Activated CD8-positive, alpha-beta T cell treated with anti-CD3 and anti-CD28 coated beads, Interleukin-2, amount 10 ng/mL, durations not matched to agents 7 days and 5 days (primary cell): ENCODE data around the gene PFKFB1. TPM values are rescaled to one million over a fixed set of nuclear protein-coding genes. Genes with fewer than 3 reads are reported as not detected.

Experiments used
- ATAC-seq: fragments of 150-1000 bp; cut with Tn5 transposase; one replicate; pipeline ENCODE4 v1.10.0; 2021; ENCODE audit warnings: moderate library complexity
- CTCF ChIA-PET: fragments of 350-600 bp; sonication (Branson Sonifier 250); formaldehyde crosslinking; loops from one replicate; lab custom pipeline; 2021; ENCODE audit warnings: antibody characterized with exemption; lab: Charles Lee
- POLR2A ChIA-PET: fragments of 350-600 bp; sonication (Branson Sonifier 250); formaldehyde crosslinking; loops from one replicate; lab custom pipeline; 2021; ENCODE audit warnings: antibody characterized with exemption; lab: Charles Lee
- DNase-seq: peaks from one replicate; pipeline ENCODE4 v3.0.0-alpha.2; 2020
- H3K27ac Mint-ChIP-seq: one replicate; pipeline ENCODE4 v1.8.0; 2021; ENCODE audit warnings: mild to moderate bottlenecking, mixed read lengths
- H3K27me3 Mint-ChIP-seq: one replicate; pipeline ENCODE4 v1.8.0; 2021; ENCODE audit warnings: low read depth, mixed read lengths
- H3K36me3 Mint-ChIP-seq: one replicate; pipeline ENCODE4 v1.8.0; 2021; ENCODE audit warnings: low read depth, mixed read lengths
- H3K4me1 Mint-ChIP-seq: one replicate; pipeline ENCODE4 v1.8.0; 2021; ENCODE audit warnings: low read depth, mixed read lengths
- H3K4me3 Mint-ChIP-seq: one replicate; pipeline ENCODE4 v1.8.0; 2021; ENCODE audit warnings: mild to moderate bottlenecking, mixed read lengths
- H3K9me3 Mint-ChIP-seq: one replicate; pipeline ENCODE4 v1.8.0; 2022; ENCODE audit warnings: mixed read lengths; ENCODE audit not compliant: insufficient read depth
- total RNA-seq, 2 experiments: library from RNA; stranded (reverse); gene quantifications; one replicate each; pipeline ENCODE4 v1.2.3, GENCODE V29; 2021

PFKFB1 gene
- total RNA-seq: under 1 TPM; 0.44 to 0.61 TPM

DNA sequence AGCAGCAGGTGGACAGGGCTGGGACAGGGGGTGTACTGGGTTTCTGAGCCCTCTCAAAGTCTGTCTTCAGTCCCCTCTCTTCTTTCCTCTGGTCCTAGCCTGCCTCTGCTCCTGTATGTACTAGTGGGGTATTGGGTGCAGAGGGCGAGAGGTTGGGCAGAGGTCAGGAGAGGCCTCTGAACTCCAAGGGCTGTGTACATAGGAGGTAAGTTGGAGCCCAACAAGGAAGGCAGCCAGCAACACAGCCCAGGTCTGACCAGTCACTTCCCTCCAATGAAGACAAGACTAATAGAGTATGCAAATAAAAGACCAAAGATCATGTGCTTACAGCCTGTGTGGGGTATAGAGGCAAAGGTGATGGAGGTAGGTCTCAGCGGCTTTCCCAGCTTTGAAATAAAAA is at the start of gene PFKFB1:
Gene PFKFB1, minus strand, starts transcription at position 90 of the 400 bp plus-strand sequence. CDS start 181 bp downstream, outside the sequence.
- ATAC-seq: no peak
- ChIA-PET CTCF (no interaction called here), POLR2A (no interaction called here)
- Mint-ChIP-seq H3K9me3 (no peaks in the 10 kb centered on the region), H3K4me1 (peaks cover 2% of the 10 kb centered on the region), H3K4me3 (no peak within 1 kb of the TSS), H3K27ac (no peak within 1 kb of the TSS), H3K36me3 (no peaks in the 10 kb centered on the region), H3K27me3 (no peaks in the 10 kb centered on the region)
- DNase-seq: no peak

DNA sequence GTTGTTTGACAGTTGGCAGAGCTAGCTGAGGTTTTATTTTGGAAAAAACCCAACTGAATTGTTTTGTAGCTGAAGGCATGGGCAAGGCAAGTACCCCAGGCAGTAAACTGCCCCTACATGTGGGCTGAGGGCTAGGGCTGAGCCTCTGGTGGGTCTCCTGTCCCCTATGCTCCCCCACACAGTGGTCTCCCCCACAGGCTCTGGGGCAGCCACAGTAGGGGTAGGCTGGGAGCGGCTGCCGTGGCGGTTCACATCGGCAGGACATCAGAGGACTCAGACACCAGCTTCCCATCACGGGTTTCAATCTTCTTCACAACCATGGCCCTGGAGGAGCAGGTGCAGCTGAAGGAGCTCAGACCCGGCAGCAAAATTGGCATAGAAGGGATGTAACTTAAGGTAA is 47.5 kb upstream of the PFKFB1 start:
- CTCF ChIA-PET: no interaction called here
- ATAC-seq: no peak
- no peak overlapping the region for H3K27ac Mint-ChIP-seq

DNA sequence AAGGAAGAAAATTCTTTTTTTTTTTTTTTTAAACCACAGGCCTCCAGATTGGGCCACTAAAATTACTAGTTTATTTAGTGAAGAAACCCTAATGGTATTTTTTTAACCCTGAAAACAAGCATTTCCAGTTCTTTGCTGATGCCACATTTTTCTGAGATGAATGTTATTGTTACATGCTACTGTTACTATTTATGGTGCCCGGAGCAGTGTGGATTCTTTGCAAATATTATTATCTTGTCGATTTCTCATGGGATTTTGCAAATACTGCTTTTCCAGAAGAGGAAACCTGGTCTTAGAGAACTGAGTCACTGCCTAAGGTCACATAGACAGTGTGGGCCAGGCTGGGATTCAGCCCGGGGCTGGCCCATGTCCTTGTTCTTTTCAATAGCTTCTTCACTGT is 45.5 kb upstream of the PFKFB1 start:
- H3K4me1 Mint-ChIP-seq: no peaks in the 10 kb centered on the region
- H3K36me3 Mint-ChIP-seq: no peaks in the 10 kb centered on the region
- no peak overlapping the region for H3K27ac Mint-ChIP-seq
- H3K4me3 Mint-ChIP-seq: no peak overlapping the region
- ATAC-seq (no peak), DNase-seq (no peak)
- no peaks in the 10 kb centered on the region for H3K9me3 Mint-ChIP-seq
- no peaks in the 10 kb centered on the region for H3K27me3 Mint-ChIP-seq
- CTCF ChIA-PET: no interaction called here
- POLR2A ChIA-PET: no interaction called here

More for the DNA sequence above, 47.5 kb upstream of the PFKFB1 start:
- Mint-ChIP-seq H3K4me1 (no peaks in the 10 kb centered on the region), H3K9me3 (no peaks in the 10 kb centered on the region), H3K27me3 (no peaks in the 10 kb centered on the region), H3K36me3 (no peaks in the 10 kb centered on the region), H3K4me3 (no peak overlapping the region)
- POLR2A ChIA-PET: no interaction called here
- no peak for DNase-seq

DNA sequence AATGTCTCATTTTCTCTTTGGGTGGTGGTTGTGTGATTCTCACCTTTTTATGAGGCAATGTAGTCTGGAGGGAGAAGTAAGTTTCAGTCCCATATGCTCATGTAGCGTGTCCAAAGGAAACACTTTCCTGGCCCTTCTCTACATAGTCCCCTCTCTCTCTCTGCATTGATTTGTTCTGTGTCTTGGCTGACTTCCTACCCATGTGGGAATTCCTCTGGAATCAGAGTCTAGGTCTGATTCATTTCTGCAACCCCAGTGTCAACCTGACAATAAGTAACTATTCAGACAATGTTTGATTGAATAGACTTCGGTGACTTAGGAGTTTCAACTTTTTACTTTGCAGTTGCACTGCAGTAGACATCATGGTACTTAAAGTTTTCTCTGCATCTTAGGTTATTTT is 39.4 kb upstream of the PFKFB1 start:
- Mint-ChIP-seq H3K4me1 (no peaks in the 10 kb centered on the region), H3K9me3 (no peaks in the 10 kb centered on the region), H3K4me3 (no peak overlapping the region), H3K27ac (no peak overlapping the region), H3K27me3 (no peaks in the 10 kb centered on the region), H3K36me3 (no peaks in the 10 kb centered on the region)
- ATAC-seq: no peak
- ChIA-PET POLR2A (no interaction called here), CTCF (no interaction called here)
- DNase-seq: no peak

DNA sequence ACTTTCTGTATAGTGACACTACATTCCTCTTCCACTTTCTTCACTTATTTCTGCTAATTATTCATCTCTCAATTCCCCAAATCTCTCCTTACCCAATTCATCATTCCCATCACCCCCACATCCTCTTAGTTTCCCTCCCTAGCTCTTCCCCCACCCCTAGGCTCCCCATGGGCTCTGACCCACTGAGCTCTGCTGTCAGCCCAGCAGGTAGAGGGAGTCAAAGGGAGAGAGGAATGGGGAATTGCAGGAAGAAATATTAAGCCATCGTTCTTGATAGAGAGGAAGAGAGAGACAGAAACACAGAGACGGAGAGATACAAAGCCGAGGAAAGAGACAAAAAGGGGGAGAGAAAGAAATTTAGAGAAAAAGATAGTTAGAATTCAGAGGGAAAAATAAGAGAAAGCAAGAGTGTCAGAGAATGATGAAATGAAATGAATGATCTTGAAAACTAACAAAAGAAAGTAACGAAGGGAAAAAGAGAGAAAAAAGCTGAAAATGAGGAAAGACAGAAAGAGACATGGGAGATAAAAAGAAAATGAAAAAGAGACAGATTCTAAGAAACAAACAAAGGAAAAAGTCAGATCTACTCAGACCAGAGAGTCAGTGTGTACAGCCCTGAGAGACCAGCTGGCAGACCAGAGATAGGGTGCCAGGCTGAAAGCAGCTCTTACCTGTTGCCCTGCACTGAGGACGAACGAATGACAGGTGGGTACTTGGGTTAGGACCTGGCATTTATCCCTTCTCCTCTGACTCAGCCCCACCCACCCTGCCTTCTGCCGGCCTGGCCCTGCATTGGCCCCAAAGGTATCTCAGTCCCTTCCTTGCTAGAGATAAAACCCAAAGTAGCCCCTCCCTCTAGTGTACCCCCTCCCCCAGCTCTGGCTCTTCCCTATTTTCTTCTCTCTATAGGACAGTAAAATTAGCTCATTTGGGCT is 36.5 kb upstream of the PFKFB1 start, which contains the start of gene ALAS2:
Gene ALAS2, minus strand, starts transcription at position 707 of the 935 bp plus-strand sequence. CDS start 4,977 bp downstream, outside the sequence.
- H3K9me3 Mint-ChIP-seq: no peaks in the 10 kb centered on the region
- no peak within 1 kb of the TSS for H3K27ac Mint-ChIP-seq
- H3K4me3 Mint-ChIP-seq: no peak within 1 kb of the TSS
- ATAC-seq: no peak
- ChIA-PET POLR2A (no interaction called here), CTCF (no interaction called here)
- no peaks in the 10 kb centered on the region for H3K27me3 Mint-ChIP-seq
- DNase-seq: no peak
- H3K4me1 Mint-ChIP-seq: no peaks in the 10 kb centered on the region
- no peaks in the 10 kb centered on the region for H3K36me3 Mint-ChIP-seq

DNA sequence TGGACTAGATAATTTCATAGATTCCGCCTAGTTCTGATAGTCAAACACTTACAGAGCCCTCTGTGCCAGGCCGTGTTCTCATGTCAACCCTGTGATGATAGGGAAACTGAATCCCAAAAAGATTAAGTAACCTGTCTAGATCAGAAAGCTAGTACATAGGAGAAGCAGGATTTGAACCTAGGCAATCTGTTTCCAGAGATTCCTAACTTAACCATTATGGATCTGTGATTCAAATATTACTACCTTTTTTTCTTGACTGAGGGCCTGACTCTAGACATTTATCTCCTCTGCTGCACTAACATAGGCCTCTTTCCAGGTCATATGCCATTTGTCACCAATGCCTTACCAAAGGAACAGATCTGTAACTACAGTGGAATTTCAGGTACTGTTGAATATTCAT is 35.3 kb upstream of the PFKFB1 start:
- H3K36me3 Mint-ChIP-seq: no peaks in the 10 kb centered on the region
- H3K4me3 Mint-ChIP-seq: no peak overlapping the region
- DNase-seq: no peak
- H3K9me3 Mint-ChIP-seq: no peaks in the 10 kb centered on the region
- ChIA-PET CTCF (no interaction called here), POLR2A (no interaction called here)
- no peak for ATAC-seq
- no peak overlapping the region for H3K27ac Mint-ChIP-seq
- no peaks in the 10 kb centered on the region for H3K27me3 Mint-ChIP-seq
- H3K4me1 Mint-ChIP-seq: no peaks in the 10 kb centered on the region

DNA sequence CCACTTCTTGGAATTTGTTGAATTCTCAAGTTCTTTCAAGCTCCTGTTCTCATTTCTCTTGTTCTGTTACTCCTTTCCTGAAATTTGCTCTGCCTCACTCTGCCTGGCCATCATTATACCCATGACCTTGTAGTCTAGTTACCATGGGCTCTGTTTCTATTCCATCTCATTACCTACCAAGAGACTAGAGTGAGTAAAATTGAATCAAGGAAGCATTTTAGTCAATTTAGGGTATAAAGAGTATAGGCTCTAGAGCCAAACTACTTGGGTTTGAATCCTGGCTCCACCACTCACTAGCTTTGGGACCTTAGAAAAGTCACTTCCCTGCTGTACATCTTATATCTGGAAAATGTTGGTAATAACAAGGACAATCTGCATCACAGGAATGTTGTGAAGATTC is 34.6 kb upstream of the PFKFB1 start:
- Mint-ChIP-seq H3K27me3 (no peaks in the 10 kb centered on the region), H3K36me3 (no peaks in the 10 kb centered on the region), H3K9me3 (no peaks in the 10 kb centered on the region), H3K4me1 (no peaks in the 10 kb centered on the region), H3K27ac (no peak overlapping the region), H3K4me3 (no peak overlapping the region)
- ATAC-seq (no peak), DNase-seq (no peak)
- CTCF ChIA-PET: no interaction called here
- POLR2A ChIA-PET: no interaction called here

DNA sequence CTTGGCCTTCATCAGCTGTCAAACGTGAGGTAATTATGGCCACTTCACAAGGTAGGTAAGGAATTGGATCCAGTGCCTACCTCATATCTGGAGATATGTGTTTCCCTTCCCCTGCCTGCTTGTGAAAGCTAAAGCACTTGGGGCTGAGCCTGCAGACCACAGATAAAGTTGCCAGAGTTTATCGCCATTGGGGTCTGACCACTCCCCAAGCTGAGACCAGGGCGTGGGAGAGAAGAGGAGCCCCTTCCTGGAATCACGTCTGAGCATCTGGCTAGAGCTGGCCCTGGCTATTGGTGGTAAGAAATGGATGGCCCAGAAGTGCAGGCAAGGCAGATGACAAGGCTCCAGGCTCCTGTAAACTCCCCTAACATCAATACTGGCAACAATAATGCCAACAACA is 34.1 kb upstream of the PFKFB1 start:
- ATAC-seq (no peak), DNase-seq (no peak)
- no peaks in the 10 kb centered on the region for H3K36me3 Mint-ChIP-seq
- no peaks in the 10 kb centered on the region for H3K9me3 Mint-ChIP-seq
- CTCF ChIA-PET: no interaction called here
- POLR2A ChIA-PET: no interaction called here
- H3K4me3 Mint-ChIP-seq: no peak overlapping the region
- no peak overlapping the region for H3K27ac Mint-ChIP-seq
- H3K4me1 Mint-ChIP-seq: no peaks in the 10 kb centered on the region
- H3K27me3 Mint-ChIP-seq: no peaks in the 10 kb centered on the region

DNA sequence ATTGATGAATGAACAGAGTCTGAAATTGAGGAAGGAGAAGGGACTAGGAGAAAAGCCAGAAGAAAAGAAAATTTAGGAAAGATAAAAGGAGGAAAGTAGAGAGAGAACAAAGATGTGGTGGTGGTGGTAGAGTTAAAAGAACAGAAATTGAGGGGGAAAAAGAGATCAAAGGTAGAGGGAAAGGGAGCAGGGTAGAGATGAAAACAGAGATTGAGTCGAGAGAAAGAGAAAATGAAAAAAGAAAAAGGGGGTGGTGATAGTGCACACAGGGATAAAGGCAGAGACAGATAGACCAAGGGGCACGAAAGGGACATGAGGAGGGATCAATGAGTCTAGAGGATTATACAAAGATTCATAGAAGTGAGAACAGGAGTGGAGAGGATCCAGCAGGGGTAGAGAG is 32.9 kb upstream of the PFKFB1 start:
- H3K9me3 Mint-ChIP-seq: no peaks in the 10 kb centered on the region
- ATAC-seq (no peak), DNase-seq (no peak)
- H3K36me3 Mint-ChIP-seq: no peaks in the 10 kb centered on the region
- no peak overlapping the region for H3K4me3 Mint-ChIP-seq
- no peak overlapping the region for H3K27ac Mint-ChIP-seq
- ChIA-PET POLR2A (no interaction called here), CTCF (no interaction called here)
- H3K27me3 Mint-ChIP-seq: no peaks in the 10 kb centered on the region
- H3K4me1 Mint-ChIP-seq: no peaks in the 10 kb centered on the region

DNA sequence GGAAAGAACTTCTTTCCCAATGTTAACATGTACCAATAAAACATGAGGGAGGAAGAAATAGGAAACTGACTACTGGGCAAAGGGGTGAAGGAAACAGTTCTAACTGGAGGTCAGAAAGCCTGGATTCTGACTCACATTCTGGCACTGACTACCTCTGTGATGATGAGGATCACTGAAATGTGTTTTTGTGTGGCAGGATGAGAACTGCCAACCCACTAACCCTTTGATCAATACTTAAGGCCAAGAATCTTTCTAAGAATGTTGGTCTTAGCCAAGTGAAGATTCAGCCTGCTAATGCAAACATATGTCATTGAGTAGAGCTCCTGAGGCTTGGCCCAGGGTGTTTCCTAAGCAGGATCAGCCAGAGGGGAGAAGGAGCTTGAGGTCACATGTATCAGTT is 32.2 kb upstream of the PFKFB1 start:
- Mint-ChIP-seq H3K36me3 (peaks cover 2% of the 10 kb centered on the region), H3K9me3 (no peaks in the 10 kb centered on the region), H3K4me1 (no peaks in the 10 kb centered on the region), H3K27me3 (no peaks in the 10 kb centered on the region), H3K4me3 (no peak overlapping the region), H3K27ac (no peak overlapping the region)
- ATAC-seq (no peak), DNase-seq (no peak)
- ChIA-PET POLR2A (no interaction called here), CTCF (no interaction called here)

DNA sequence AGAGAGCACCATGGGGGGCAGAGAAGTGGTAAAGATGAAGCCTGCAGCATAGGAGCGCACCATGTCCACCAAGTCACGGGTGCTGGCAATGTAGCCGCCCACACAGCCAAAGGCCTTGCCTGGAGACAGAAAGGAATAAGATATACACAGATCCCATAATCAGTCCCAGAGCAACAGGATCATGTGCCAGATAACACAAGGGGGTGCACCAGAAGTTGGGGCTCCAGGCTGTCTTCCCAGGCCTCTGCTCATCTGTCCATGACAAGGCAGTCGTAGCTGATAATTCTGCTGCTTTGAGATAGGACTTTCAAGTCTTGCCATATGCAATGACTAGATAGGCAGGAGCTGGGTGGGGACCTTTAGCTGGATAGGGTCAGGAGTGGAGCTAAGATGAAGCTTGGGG is 20.9 kb upstream of the PFKFB1 start:
- Mint-ChIP-seq H3K4me1 (no peaks in the 10 kb centered on the region), H3K27ac (no peak overlapping the region), H3K36me3 (no peaks in the 10 kb centered on the region), H3K27me3 (no peaks in the 10 kb centered on the region), H3K9me3 (no peaks in the 10 kb centered on the region), H3K4me3 (no peak overlapping the region)
- CTCF ChIA-PET: no interaction called here
- ATAC-seq (no peak), DNase-seq (no peak)
- POLR2A ChIA-PET: interaction anchor here (2.6 kb wide), 1 partner anchor 15 kb away, joined by 10 read pairs; the partner anchor contains the start of gene APEX2

DNA sequence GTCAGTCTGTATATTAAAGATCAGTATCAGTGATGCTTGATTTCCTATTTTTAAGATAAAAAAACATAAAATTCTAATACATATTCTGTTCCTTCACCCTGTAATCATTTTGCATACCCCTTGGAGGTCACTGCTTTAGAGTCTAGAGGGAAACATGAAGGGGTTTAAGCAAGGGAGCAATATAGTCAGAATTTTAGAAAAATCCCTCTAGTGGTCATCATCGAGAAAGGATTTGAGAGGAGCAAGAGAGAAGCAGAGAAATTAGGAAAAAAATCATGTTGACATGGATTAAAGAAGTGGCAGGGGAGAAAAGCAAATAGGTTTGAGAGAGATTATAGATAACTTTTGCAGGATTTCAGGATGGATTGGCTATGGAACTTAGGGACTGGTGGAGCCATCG is 17.3 kb upstream of the PFKFB1 start:
- no peak for DNase-seq
- ATAC-seq: no peak
- H3K27me3 Mint-ChIP-seq: no peaks in the 10 kb centered on the region
- H3K4me1 Mint-ChIP-seq: peaks cover 14% of the 10 kb centered on the region
- H3K9me3 Mint-ChIP-seq: no peaks in the 10 kb centered on the region
- no peak overlapping the region for H3K27ac Mint-ChIP-seq
- POLR2A ChIA-PET: no interaction called here
- peaks cover 13% of the 10 kb centered on the region for H3K36me3 Mint-ChIP-seq
- CTCF ChIA-PET: interaction anchor here (0.6 to 3.7 kb wide), 2 partner anchors 11 to 201 kb away, joined by 3 to 16 read pairs; partner anchors contain the start of gene APEX2
- no peak overlapping the region for H3K4me3 Mint-ChIP-seq
